HUES64 (cell line): ENCODE data around the gene SEC22A.

Source experiments
- H3K27ac ChIP-seq: 2 replicates; pipeline ENCODE4 v1.7.0; 2013; ENCODE audit warnings: low read depth, low read length, inconsistent platforms
- H3K27me3 ChIP-seq: 2 replicates; pipeline ENCODE4 v1.6.1; 2013; ENCODE audit warnings: mild to moderate bottlenecking, low read length; ENCODE audit not compliant: insufficient read depth
- H3K36me3 ChIP-seq: 2 replicates; pipeline ENCODE4 v1.6.1; 2013; ENCODE audit warnings: mild to moderate bottlenecking, low read length; ENCODE audit not compliant: insufficient read depth
- H3K4me1 ChIP-seq: 2 replicates; pipeline ENCODE4 v1.6.1; 2013; ENCODE audit warnings: mild to moderate bottlenecking, low read length, moderate library complexity; ENCODE audit not compliant: insufficient read depth
- H3K4me3 ChIP-seq: 2 replicates; pipeline ENCODE4 v1.5.1; 2013; ENCODE audit warnings: mild to moderate bottlenecking, low read length, moderate library complexity
- H3K9ac ChIP-seq: 2 replicates; pipeline ENCODE4 v1.6.1; 2013; ENCODE audit warnings: mild to moderate bottlenecking, low read depth, low read length
- H3K9me3 ChIP-seq: 2 replicates; pipeline ENCODE4 v1.6.1; 2013; ENCODE audit warnings: low read depth, low read length; ENCODE audit not compliant: insufficient read depth
- WGBS: fragments of 150-250, 120-280 bp; methylation state at CpG from one replicate; pipeline ENCODE4 v1.1.7; 2013; ENCODE audit warnings: missing lambda C conversion rate; 5-methylcytosine and 5-hydroxymethylcytosine counted together

SEC22A gene

DNA sequence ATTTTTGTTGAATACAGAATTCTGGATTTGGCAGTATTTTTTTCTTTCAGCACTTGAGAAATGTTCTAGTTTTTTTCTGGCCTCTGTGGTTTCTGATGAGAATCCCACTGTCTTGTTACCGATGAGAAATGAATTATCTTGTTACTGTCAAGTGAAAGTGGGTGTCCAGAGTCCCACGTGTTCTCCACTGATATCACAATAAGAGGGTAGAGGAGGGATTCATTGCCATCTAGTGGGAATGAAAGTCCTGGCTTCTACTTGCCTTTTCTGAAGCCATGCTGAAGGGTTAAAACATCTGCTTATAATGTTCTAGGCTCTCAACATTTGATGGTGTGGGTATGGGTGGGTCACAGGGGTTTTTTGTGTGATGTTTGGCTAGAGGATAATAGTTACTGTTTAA lies 66.1 kb downstream of the SEC22A start:
- Histone ChIP-seq H3K4me1 (peaks cover 7% of the 10 kb centered on the region; the same call in 1 of the 2 replicates), H3K9ac (no peak overlapping the region), H3K27ac (no peak overlapping the region), H3K36me3 (peaks cover 3% of the 10 kb centered on the region; the same call in 1 of the 2 replicates), H3K27me3 (no peaks in the 10 kb centered on the region), H3K4me3 (no peak overlapping the region), H3K9me3 (0 out of 2 replicates have a peak, but pooled peaks cover 3% of the 10 kb centered on the region)
- WGBS, result 75% methylated on average over 2 of the region's 2 CpGs

GRCh38 chr3:123270818-123271217 lies 69.1 kb downstream of the SEC22A start:
- Histone ChIP-seq H3K27me3 (no peaks in the 10 kb centered on the region), H3K4me3 (no peak overlapping the region), H3K4me1 (peaks cover 12% of the 10 kb centered on the region; the same call in 1 of the 2 replicates), H3K9ac (no peak overlapping the region), H3K36me3 (0 out of 2 replicates have a peak, but pooled peaks cover 3% of the 10 kb centered on the region), H3K9me3 (0 out of 2 replicates have a peak, but pooled peaks cover 3% of the 10 kb centered on the region), H3K27ac (no peak overlapping the region)
- 96% methylated on average over 2 of the region's 2 CpGs for WGBS

DNA sequence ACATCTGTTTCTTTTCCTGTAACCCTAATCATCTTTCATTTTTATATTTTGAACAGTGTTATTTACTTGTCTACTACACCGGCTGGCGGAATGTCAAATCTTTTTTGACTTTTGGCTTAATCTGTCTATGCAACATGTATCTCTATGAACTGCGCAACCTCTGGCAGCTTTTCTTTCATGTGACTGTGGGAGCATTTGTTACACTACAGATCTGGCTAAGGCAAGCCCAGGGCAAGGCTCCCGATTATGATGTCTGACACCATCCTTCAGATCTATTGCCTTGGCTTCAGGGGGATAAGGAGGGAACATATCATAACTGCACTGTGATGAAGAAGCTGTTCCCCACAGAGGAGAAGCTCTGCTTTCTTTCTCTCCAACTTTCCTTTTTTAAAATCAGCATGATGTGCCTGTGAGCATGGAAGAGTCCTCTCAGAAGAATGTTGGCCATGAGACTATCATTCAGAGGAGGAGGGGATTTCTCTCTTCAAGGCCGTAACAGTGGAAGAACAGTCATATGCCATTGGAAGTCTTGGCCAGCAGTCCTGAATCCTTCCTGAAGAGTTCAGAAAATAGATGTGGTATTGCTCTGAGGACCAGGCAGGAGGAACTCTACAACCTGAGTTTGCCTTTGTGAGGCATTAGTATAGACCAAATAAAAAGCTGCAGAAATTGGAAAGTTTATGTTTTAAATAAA lies 69.9 kb downstream of the SEC22A start:
- H3K27ac ChIP-seq, result no peak overlapping the region
- H3K9ac ChIP-seq, result no peak overlapping the region
- H3K27me3 ChIP-seq, result no peaks in the 10 kb centered on the region
- 75% methylated on average over 5 of the region's 5 CpGs for WGBS
- H3K4me3 ChIP-seq, result no peak overlapping the region
- H3K9me3 ChIP-seq, result 0 out of 2 replicates have a peak, but pooled peaks cover 3% of the 10 kb centered on the region
- peaks cover 12% of the 10 kb centered on the region; the same call in 1 of the 2 replicates for H3K4me1 ChIP-seq
- 0 out of 2 replicates have a peak, but pooled peaks cover 1% of the 10 kb centered on the region for H3K36me3 ChIP-seq

DNA sequence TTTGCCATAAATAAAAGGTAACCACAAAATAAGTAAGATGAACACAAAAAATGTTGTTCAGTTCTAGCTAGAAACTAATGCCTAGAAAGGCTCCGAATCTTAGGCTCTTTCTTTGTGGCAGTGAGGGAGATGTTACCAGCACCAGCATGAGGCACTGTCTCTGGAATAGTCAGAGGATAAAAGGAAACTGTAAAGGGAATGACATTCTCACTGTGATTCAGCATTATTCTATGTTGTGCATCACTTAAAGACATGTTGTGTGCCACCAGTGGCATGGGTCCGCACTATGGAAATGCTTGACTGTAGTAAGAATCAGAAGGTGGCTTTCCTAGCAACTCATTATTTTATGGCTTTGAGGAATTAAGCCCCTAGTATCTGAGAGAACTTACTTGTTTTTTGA lies 70.8 kb downstream of the SEC22A start:
- Histone ChIP-seq H3K27me3 (no peaks in the 10 kb centered on the region), H3K9ac (no peak overlapping the region), H3K4me3 (no peak overlapping the region), H3K4me1 (peaks cover 12% of the 10 kb centered on the region; the same call in 1 of the 2 replicates), H3K36me3 (no peaks in the 10 kb centered on the region), H3K27ac (no peak overlapping the region), H3K9me3 (0 out of 2 replicates have a peak, but pooled peaks cover 3% of the 10 kb centered on the region)
- whole genome bisulfite sequencing, result 89% methylated on average over 2 of the region's 2 CpGs

DNA sequence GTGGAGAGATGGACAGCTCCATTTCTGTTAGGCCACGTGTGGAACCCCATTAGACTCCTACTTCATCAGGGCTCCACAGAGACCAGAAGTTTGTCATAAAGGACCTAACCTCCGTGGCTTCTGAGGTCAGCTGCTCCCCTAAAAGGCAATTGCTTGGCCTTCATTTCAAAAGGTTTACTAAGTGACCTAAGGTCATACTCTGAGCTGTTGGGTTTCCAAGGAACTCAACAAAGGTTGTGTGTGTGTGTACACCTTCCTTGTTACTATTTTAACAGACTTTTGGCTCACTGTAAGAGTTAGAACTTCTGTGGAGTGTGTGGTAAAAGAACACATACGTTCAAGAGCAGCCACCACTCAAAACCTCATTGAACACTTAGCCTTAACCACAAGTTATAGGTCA lies 73.9 kb downstream of the SEC22A start:
- 0 out of 2 replicates have a peak, but pooled peaks cover 3% of the 10 kb centered on the region for H3K9me3 ChIP-seq
- H3K27ac ChIP-seq, result no peak overlapping the region
- no peaks in the 10 kb centered on the region for H3K36me3 ChIP-seq
- H3K27me3 ChIP-seq, result no peaks in the 10 kb centered on the region
- peaks cover 17% of the 10 kb centered on the region; the same call in 1 of the 2 replicates for H3K4me1 ChIP-seq
- H3K9ac ChIP-seq, result no peak overlapping the region
- 89% methylated on average over 2 of the region's 3 CpGs for WGBS
- H3K4me3 ChIP-seq, result no peak overlapping the region

DNA sequence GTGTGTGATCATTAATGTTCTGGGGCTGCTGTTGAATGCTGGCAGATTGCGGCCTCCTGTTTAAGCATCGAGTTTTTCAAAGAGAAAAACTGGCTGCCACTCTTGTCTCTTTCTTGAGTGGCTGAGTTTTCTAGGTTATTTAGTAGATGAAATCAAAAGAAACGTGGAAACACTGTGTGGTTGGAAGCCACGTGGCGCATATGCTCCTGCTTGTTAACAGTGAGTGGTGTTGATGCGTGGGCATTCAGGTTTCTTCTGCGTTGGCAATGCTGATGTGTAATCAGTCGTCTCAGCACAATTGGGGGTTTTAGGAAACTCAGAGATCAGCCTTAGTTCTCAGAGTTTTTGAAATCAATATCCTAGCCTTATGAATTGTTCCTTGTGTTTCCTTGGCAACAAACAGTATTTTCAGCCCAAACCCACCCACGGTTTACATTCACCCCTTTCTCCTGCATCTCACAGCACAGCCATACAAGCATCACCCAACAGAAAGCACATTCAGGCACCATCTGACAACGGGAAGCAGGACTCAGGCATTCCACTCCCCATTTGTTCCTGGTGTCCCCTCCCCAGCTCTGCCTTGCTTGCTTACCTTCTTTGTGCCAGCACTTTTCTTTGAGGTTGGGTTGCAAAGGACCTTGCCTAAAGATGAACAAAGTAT lies 74.7 kb downstream of the SEC22A start:
- no peak overlapping the region for H3K27ac ChIP-seq
- no peak overlapping the region for H3K9ac ChIP-seq
- H3K36me3 ChIP-seq, result no peaks in the 10 kb centered on the region
- H3K4me3 ChIP-seq, result no peak overlapping the region
- H3K4me1 ChIP-seq, result peaks cover 17% of the 10 kb centered on the region; the same call in 1 of the 2 replicates
- H3K27me3 ChIP-seq, result no peaks in the 10 kb centered on the region
- 90% methylated on average over 10 of the region's 10 CpGs for WGBS
- 0 out of 2 replicates have a peak, but pooled peaks cover 2% of the 10 kb centered on the region for H3K9me3 ChIP-seq

DNA sequence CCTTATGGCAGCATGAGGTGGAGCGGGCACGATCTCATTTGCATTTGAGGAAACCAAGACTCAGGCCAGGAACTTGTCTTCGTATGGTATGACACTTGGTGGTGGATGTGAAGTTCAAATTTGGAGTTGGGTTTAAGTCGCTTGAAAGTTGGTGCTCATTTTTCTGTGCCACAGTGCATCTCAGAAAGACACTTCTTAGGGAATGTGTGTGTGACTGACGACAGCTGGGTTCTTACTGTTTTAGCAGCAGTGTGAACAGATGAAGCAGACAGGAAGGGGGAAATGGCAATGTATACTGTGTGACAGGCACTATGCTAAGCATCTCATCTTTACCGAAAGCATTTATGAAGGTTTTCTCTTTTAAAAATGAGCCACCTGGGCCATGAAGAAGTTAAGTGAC lies 75.4 kb downstream of the SEC22A start:
- no peak overlapping the region for H3K27ac ChIP-seq
- 92% methylated on average over 6 of the region's 6 CpGs for WGBS
- no peaks in the 10 kb centered on the region for H3K9me3 ChIP-seq
- H3K9ac ChIP-seq, result no peak overlapping the region
- no peaks in the 10 kb centered on the region for H3K27me3 ChIP-seq
- H3K36me3 ChIP-seq, result no peaks in the 10 kb centered on the region
- H3K4me1 ChIP-seq, result peaks cover 17% of the 10 kb centered on the region; the same call in 1 of the 2 replicates
- no peak overlapping the region for H3K4me3 ChIP-seq

DNA sequence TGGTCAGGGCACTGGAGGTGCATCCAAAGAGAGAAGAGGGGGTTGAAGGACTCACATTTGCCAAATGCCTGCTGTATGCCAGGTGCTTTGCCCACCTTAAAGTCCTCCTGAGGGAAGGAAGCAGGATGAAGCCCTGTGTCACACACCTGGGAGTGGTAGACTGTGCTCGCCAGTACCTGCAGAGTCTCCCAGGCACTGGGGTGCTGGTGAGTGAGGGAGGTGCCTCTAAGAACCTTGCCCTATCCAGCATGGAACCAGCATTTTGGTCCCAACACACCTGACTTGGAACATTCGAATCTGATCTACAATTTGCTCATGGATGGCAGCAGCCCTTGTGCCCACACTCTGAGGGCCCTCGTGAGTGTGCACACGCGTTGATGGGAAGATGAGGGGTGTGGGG lies 76.7 kb downstream of the SEC22A start:
- H3K4me3 ChIP-seq, result no peak overlapping the region
- H3K27me3 ChIP-seq, result no peaks in the 10 kb centered on the region
- H3K36me3 ChIP-seq, result no peaks in the 10 kb centered on the region
- H3K27ac ChIP-seq, result no peak overlapping the region
- 86% methylated on average over 5 of the region's 5 CpGs for WGBS
- H3K9ac ChIP-seq, result no peak overlapping the region
- 0 out of 2 replicates have a peak, but pooled peaks cover 5% of the 10 kb centered on the region for H3K4me1 ChIP-seq
- H3K9me3 ChIP-seq, result no peaks in the 10 kb centered on the region

DNA sequence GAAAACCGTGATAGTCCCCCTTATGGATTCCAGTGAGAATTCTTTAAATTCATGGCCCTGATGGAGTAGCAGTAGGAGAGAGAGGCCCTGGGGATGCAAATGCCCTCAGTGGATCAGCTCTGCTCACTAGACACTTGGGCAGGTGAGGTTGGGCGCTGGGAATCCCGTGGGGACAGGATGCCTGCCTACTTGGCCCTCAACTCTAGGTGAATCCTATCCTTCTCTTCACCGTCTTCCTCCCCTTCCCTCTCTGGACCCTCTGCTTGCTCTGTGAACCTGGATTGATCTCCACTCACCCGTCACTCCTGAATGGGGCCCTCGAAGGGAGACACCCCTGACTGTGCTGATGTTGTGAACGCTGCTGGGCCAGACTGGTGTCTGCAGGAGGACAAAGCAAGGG lies 77.4 kb downstream of the SEC22A start:
- WGBS, result 87% methylated on average over 7 of the region's 7 CpGs

GRCh38 chr3:123281406-123281805 lies 79.7 kb downstream of the SEC22A start:
- H3K36me3 ChIP-seq, result peaks cover 9% of the 10 kb centered on the region
- no peaks in the 10 kb centered on the region for H3K27me3 ChIP-seq
- H3K4me1 ChIP-seq, result 0 out of 2 replicates have a peak, but pooled peaks cover 5% of the 10 kb centered on the region
- 71% methylated on average over 3 of the region's 3 CpGs for WGBS
- no peak overlapping the region for H3K27ac ChIP-seq
- H3K9me3 ChIP-seq, result no peaks in the 10 kb centered on the region
- H3K9ac ChIP-seq, result no peak overlapping the region
- no peak overlapping the region for H3K4me3 ChIP-seq

More for the DNA sequence above, 77.4 kb downstream of the SEC22A start:
- Histone ChIP-seq H3K9ac (no peak overlapping the region), H3K27me3 (no peaks in the 10 kb centered on the region), H3K9me3 (no peaks in the 10 kb centered on the region), H3K27ac (no peak overlapping the region), H3K4me1 (0 out of 2 replicates have a peak, but pooled peaks cover 5% of the 10 kb centered on the region), H3K36me3 (no peaks in the 10 kb centered on the region), H3K4me3 (no peak overlapping the region)

DNA sequence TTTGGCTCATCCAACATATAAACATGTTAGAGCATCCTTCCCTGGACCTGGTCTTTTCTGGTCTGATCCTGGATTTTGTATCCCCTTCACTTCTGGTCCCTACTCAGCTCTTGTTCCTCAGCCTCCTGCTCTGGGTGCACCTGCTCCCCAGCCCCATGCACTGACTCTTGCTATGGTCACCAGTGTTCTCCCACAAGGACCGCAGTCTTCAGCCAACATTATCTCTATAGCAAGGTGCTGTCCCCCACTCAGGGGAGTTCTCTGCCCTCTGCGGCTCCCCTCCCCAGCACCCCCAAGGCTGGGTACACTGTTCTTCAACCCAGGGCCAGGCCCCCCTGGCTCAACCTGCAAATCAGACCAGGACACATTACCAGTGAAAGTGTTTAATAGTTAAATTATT lies 80.2 kb downstream of the SEC22A start:
- 97% methylated on average over 2 of the region's 2 CpGs for WGBS
- Histone ChIP-seq H3K27ac (no peak overlapping the region), H3K27me3 (no peaks in the 10 kb centered on the region), H3K9ac (no peak overlapping the region), H3K36me3 (peaks cover 9% of the 10 kb centered on the region), H3K9me3 (no peaks in the 10 kb centered on the region), H3K4me3 (no peak overlapping the region), H3K4me1 (0 out of 2 replicates have a peak, but pooled peaks cover 5% of the 10 kb centered on the region)
